ENCODE measurements around the gene FAM131C.

- TF ChIP-seq CTCF (IDR thresholded peaks at IDR 0.05) (no peak), POLR2A (IDR thresholded peaks at IDR 0.05) (no peak), POLR2AphosphoS5 (IDR thresholded peaks at IDR 0.05) (no peak)
These were observed 53.7 kb downstream of the FAM131C start for GRCh38 chr1:16019644-16020277.

All from prostate gland (tissue), 2 donors.